Panc1 (cell line): Measurements from ENCODE around the gene PLCD3.

Source experiments
- CTCF ChIP-seq: fragments of 450-650 bp; IDR thresholded peaks from 2 replicates; pipeline ENCODE4 v1.5.1; 2017; ENCODE audit warnings: mild to moderate bottlenecking
- POLR2AphosphoS5 ChIP-seq: IDR thresholded peaks from 2 replicates; pipeline ENCODE4 v1.6.1; 2012; ENCODE audit warnings: mild to moderate bottlenecking, low read depth, low read length, moderate library complexity
- REST ChIP-seq, 2 experiments: IDR thresholded peaks; 2 replicates each; pipeline ENCODE4 v1.6.1; 2011 to 2012; ENCODE audit warnings: low read depth in 2 of 2, control low read depth in 1 of 2, low read length in 1 of 2, mild to moderate bottlenecking in 1 of 2, moderate library complexity in 1 of 2; ENCODE audit not compliant: insufficient read depth in 1 of 2
- SIN3A ChIP-seq: IDR thresholded peaks from 2 replicates; pipeline ENCODE4 v1.6.1; 2012; ENCODE audit warnings: low read depth, mild to moderate bottlenecking, low read length, moderate library complexity, borderline replicate concordance; ENCODE audit not compliant: insufficient read depth

- TF ChIP-seq POLR2AphosphoS5 (no peak), CTCF (no peak), SIN3A (no peak), REST (IDR thresholded peaks at IDR 0.05; ENCODE audit: insufficient read depth in 1 of 2, low read depth in 2 of 2, low read length in 1 of 2) (no peak)
Measured at GRCh38 chr17:45098081-45098868, 34.0 kb downstream of the PLCD3 start.
